GM19468 (cell line): ENCODE measurements around the gene PTPRN2.
"Not testable (repeated sequence)": the region's sequence is repeated elsewhere in the genome, so short reads cannot be mapped to it uniquely, and the experiment has no call there.

ENCODE experiments used
- ATAC-seq: cut with Tn5 transposase; IDR thresholded peaks from one replicate; pipeline ENCODE4 v1.9.1; 2021; ENCODE audit warnings: mild to moderate bottlenecking, moderate library complexity, moderate number of reproducible peaks; ENCODE audit not compliant: unreplicated experiment; ENCODE audit errors: extremely low read depth

The PTPRN2 gene

GRCh38 chr7:157592636-157593320 is 994.8 kb downstream of the PTPRN2 start:
- ATAC-seq: not testable (repeated sequence)

- ATAC-seq: no peak
Measured at GRCh38 chr7:157590526-157590925, 997.1 kb downstream of the PTPRN2 start.

GRCh38 chr7:157589680-157590079 is 997.9 kb downstream of the PTPRN2 start:
- ATAC-seq: no peak

GRCh38 chr7:157587805-157588560 is 999.6 kb downstream of the PTPRN2 start:
- ATAC-seq: no peak

GRCh38 chr7:157587051-157587804 is 1000.4 kb downstream of the PTPRN2 start:
- ATAC-seq: no peak

- ATAC-seq: no peak
Measured at GRCh38 chr7:157586426-157586955, 1001.1 kb downstream of the PTPRN2 start.

GRCh38 chr7:157585113-157585861 is 1002.3 kb downstream of the PTPRN2 start:
- ATAC-seq: no peak

GRCh38 chr7:157584420-157584819 is 1003.2 kb downstream of the PTPRN2 start:
- ATAC-seq: no peak

- no peak for ATAC-seq
Measured at GRCh38 chr7:157581740-157582139, 1005.9 kb downstream of the PTPRN2 start.

GRCh38 chr7:157580324-157580723 is 1007.3 kb downstream of the PTPRN2 start:
- no peak for ATAC-seq

GRCh38 chr7:157579425-157579824 is 1008.2 kb downstream of the PTPRN2 start:
- ATAC-seq: no peak

- no peak for ATAC-seq
Measured at GRCh38 chr7:157577796-157578339, 1009.8 kb downstream of the PTPRN2 start.

GRCh38 chr7:157577061-157577460 is 1010.6 kb downstream of the PTPRN2 start:
- no peak for ATAC-seq

- no peak for ATAC-seq
Measured at GRCh38 chr7:157576415-157576814, 1011.2 kb downstream of the PTPRN2 start.

- no peak for ATAC-seq
Measured at GRCh38 chr7:157575777-157576176, 1011.8 kb downstream of the PTPRN2 start.

- ATAC-seq: no peak
Measured at GRCh38 chr7:157574914-157575586, 1012.6 kb downstream of the PTPRN2 start.

- no peak for ATAC-seq
Measured at GRCh38 chr7:157574120-157574825, 1013.4 kb downstream of the PTPRN2 start.

- ATAC-seq: no peak
Measured at GRCh38 chr7:157573244-157573643, 1014.4 kb downstream of the PTPRN2 start.

GRCh38 chr7:157572622-157573021 is 1015.0 kb downstream of the PTPRN2 start:
- ATAC-seq: no peak
